Mesendoderm (in vitro differentiated cells): ENCODE measurements around the gene RASSF4.

Experiments
- DNase-seq: peaks from one replicate; pipeline ENCODE4 v3.0.0; 2013
- H2AK5ac ChIP-seq: 2 replicates; pipeline ENCODE4 v1.6.1; 2013; ENCODE audit warnings: low read length, inconsistent platforms
- H2BK120ac ChIP-seq: 2 replicates; pipeline ENCODE4 v1.6.1; 2013; ENCODE audit warnings: low read depth, mild to moderate bottlenecking, low read length, moderate library complexity, mixed read lengths
- H2BK15ac ChIP-seq: replicated peaks from 2 replicates; pipeline ENCODE4 v1.6.1; 2013; ENCODE audit warnings: low read depth, mild to moderate bottlenecking, moderate library complexity
- H2BK5ac ChIP-seq: 2 replicates; pipeline ENCODE4 v1.6.1; 2013; ENCODE audit warnings: low read length, inconsistent platforms
- H3K18ac ChIP-seq: 2 replicates; pipeline ENCODE4 v1.6.1; 2013; ENCODE audit warnings: mild to moderate bottlenecking, low read length, mixed read lengths
- H3K23ac ChIP-seq: one replicate; pipeline ENCODE4 v1.6.1; 2013; ENCODE audit warnings: low read length
- H3K27ac ChIP-seq: 2 replicates; pipeline ENCODE4 v1.5.1; 2013; ENCODE audit warnings: low read depth, mild to moderate bottlenecking, inconsistent platforms, low read length, moderate library complexity
- H3K27me3 ChIP-seq: 2 replicates; pipeline ENCODE4 v1.6.1; 2013; ENCODE audit warnings: low read length, control low read depth, mild to moderate bottlenecking, inconsistent platforms; ENCODE audit not compliant: insufficient read depth, poor library complexity
- H3K36me3 ChIP-seq: 2 replicates; pipeline ENCODE4 v1.6.1; 2013; ENCODE audit warnings: low read length, inconsistent platforms; ENCODE audit not compliant: control insufficient read depth, insufficient read depth
- H3K4ac ChIP-seq: one replicate; pipeline ENCODE4 v1.6.1; 2013; ENCODE audit warnings: low read depth, mild to moderate bottlenecking, low read length, moderate library complexity
- H3K4me1 ChIP-seq: 2 replicates; pipeline ENCODE4 v1.6.1; 2013; ENCODE audit warnings: low read depth, low read length, inconsistent platforms; ENCODE audit not compliant: control insufficient read depth
- H3K4me2 ChIP-seq: 2 replicates; pipeline ENCODE4 v1.6.1; 2013; ENCODE audit warnings: low read length
- H3K4me3 ChIP-seq: 2 replicates; pipeline ENCODE4 v1.5.1; 2013; ENCODE audit warnings: mild to moderate bottlenecking, low read length
- H3K56ac ChIP-seq: one replicate; pipeline ENCODE4 v1.6.1; 2013; ENCODE audit warnings: low read length
- H3K79me1 ChIP-seq: 2 replicates; pipeline ENCODE4 v1.6.1; 2013; ENCODE audit warnings: low read length, inconsistent platforms
- H3K79me2 ChIP-seq: 2 replicates; pipeline ENCODE4 v1.6.1; 2013; ENCODE audit warnings: mild to moderate bottlenecking, low read length; ENCODE audit not compliant: control insufficient read depth, insufficient read depth
- H3K9ac ChIP-seq: 2 replicates; pipeline ENCODE4 v1.6.1; 2013; ENCODE audit warnings: low read length, inconsistent platforms
- H4K5ac ChIP-seq: one replicate; pipeline ENCODE4 v1.6.1; 2013; ENCODE audit warnings: low read length
- H4K8ac ChIP-seq: one replicate; pipeline ENCODE4 v1.6.1; 2013; ENCODE audit warnings: low read depth, mild to moderate bottlenecking, control low read depth, low read length, moderate library complexity
- WGBS: extraction: QIAGEN DNeasy Blood & Tissue Kit; methylation state at CpG from one replicate; pipeline ENCODE4 v1.1.7; 2013; ENCODE audit warnings: low lambda C conversion rate, missing lambda C conversion rate; ENCODE audit not compliant: insufficient coverage; ENCODE audit errors: extremely low coverage; 5-methylcytosine and 5-hydroxymethylcytosine counted together

The RASSF4 gene

GRCh38 chr10:44965651-44966097, 6.1 kb downstream of the RASSF4 start:
- Histone ChIP-seq H2BK5ac (no peak overlapping the region), H3K18ac (no peak overlapping the region), H3K4ac (no peak overlapping the region), H3K79me1 (no peaks in the 10 kb centered on the region), H3K79me2 (no peaks in the 10 kb centered on the region), H2BK120ac (no peak overlapping the region), H2AK5ac (no peak overlapping the region), H3K23ac (no peak overlapping the region), H3K36me3 (no peaks in the 10 kb centered on the region), H3K4me1 (peaks cover 2% of the 10 kb centered on the region), H3K4me2 (no peak overlapping the region), H3K27ac (no peak overlapping the region), H2BK15ac (no peak overlapping the region), H3K9ac (no peak overlapping the region), H3K27me3 (no peaks in the 10 kb centered on the region), H4K8ac (no peak overlapping the region), H4K5ac (no peak overlapping the region), H3K4me3 (no peak overlapping the region), H3K56ac (no peak overlapping the region)
- no peak for DNase-seq
- WGBS, result no CpG with 5 or more reads among the region's 6 CpGs

GRCh38 chr10:44966129-44966815, 6.7 kb downstream of the RASSF4 start:
- WGBS, result no CpG with 5 or more reads among the region's 8 CpGs
- Histone ChIP-seq H3K4me3 (no peak overlapping the region), H3K4me2 (no peak overlapping the region)

GRCh38 chr10:44966816-44967509, 7.4 kb downstream of the RASSF4 start:
- Histone ChIP-seq H2BK15ac (no peak overlapping the region), H3K27ac (no peak overlapping the region), H3K18ac (no peak overlapping the region), H3K79me1 (no peaks in the 10 kb centered on the region), H3K9ac (no peak overlapping the region), H3K4me1 (peaks cover 2% of the 10 kb centered on the region), H3K4ac (no peak overlapping the region), H3K56ac (no peak overlapping the region), H3K4me3 (no peak overlapping the region), H2BK5ac (no peak overlapping the region), H3K4me2 (no peak overlapping the region), H3K27me3 (no peaks in the 10 kb centered on the region), H2AK5ac (no peak overlapping the region), H3K79me2 (no peaks in the 10 kb centered on the region), H4K5ac (no peak overlapping the region), H2BK120ac (no peak overlapping the region), H3K23ac (no peak overlapping the region), H4K8ac (no peak overlapping the region), H3K36me3 (no peaks in the 10 kb centered on the region)
- no peak for DNase-seq
- WGBS, result no CpG with 5 or more reads among the region's 8 CpGs

More at GRCh38 chr10:44966129-44966815, 6.7 kb downstream of the RASSF4 start:
- no peak for DNase-seq
- no peak overlapping the region for H3K56ac ChIP-seq
- H3K36me3 ChIP-seq, result no peaks in the 10 kb centered on the region
- H2AK5ac ChIP-seq, result no peak overlapping the region
- H3K4ac ChIP-seq, result no peak overlapping the region
- no peak overlapping the region for H4K5ac ChIP-seq
- no peak overlapping the region for H3K23ac ChIP-seq
- H3K27ac ChIP-seq, result no peak overlapping the region
- H3K18ac ChIP-seq, result no peak overlapping the region
- H2BK15ac ChIP-seq, result no peak overlapping the region
- H3K79me1 ChIP-seq, result no peaks in the 10 kb centered on the region
- no peak overlapping the region for H3K9ac ChIP-seq
- H3K79me2 ChIP-seq, result no peaks in the 10 kb centered on the region
- H2BK120ac ChIP-seq, result no peak overlapping the region
- no peak overlapping the region for H4K8ac ChIP-seq
- H3K27me3 ChIP-seq, result no peaks in the 10 kb centered on the region
- H3K4me1 ChIP-seq, result peaks cover 2% of the 10 kb centered on the region
- H2BK5ac ChIP-seq, result no peak overlapping the region

GRCh38 chr10:44967616-44968015, 8.0 kb downstream of the RASSF4 start:
- H3K4me1 ChIP-seq, result peaks cover 2% of the 10 kb centered on the region
- H2AK5ac ChIP-seq, result no peak overlapping the region
- H4K8ac ChIP-seq, result no peak overlapping the region
- H3K4me3 ChIP-seq, result no peak overlapping the region
- no peak overlapping the region for H2BK120ac ChIP-seq
- no peak overlapping the region for H3K9ac ChIP-seq
- no peak for DNase-seq
- H3K18ac ChIP-seq, result no peak overlapping the region
- no peaks in the 10 kb centered on the region for H3K36me3 ChIP-seq
- no peak overlapping the region for H2BK15ac ChIP-seq
- no peak overlapping the region for H3K23ac ChIP-seq
- no peaks in the 10 kb centered on the region for H3K27me3 ChIP-seq
- no peak overlapping the region for H3K56ac ChIP-seq
- H4K5ac ChIP-seq, result no peak overlapping the region
- H3K4me2 ChIP-seq, result no peak overlapping the region
- no peak overlapping the region for H3K4ac ChIP-seq
- no peak overlapping the region for H2BK5ac ChIP-seq
- H3K79me2 ChIP-seq, result no peaks in the 10 kb centered on the region
- no CpG with 5 or more reads among the region's 4 CpGs for WGBS
- H3K27ac ChIP-seq, result no peak overlapping the region
- no peaks in the 10 kb centered on the region for H3K79me1 ChIP-seq

- Histone ChIP-seq H2BK5ac (no peak overlapping the region), H2BK15ac (no peak overlapping the region), H2BK120ac (no peak overlapping the region), H3K4ac (no peak overlapping the region), H3K79me1 (no peaks in the 10 kb centered on the region), H3K23ac (no peak overlapping the region), H3K79me2 (no peaks in the 10 kb centered on the region), H3K18ac (no peak overlapping the region), H3K4me2 (no peak overlapping the region), H3K27ac (no peak overlapping the region), H3K56ac (no peak overlapping the region), H4K5ac (no peak overlapping the region), H3K36me3 (no peaks in the 10 kb centered on the region), H2AK5ac (no peak overlapping the region), H3K4me3 (no peak overlapping the region), H4K8ac (no peak overlapping the region), H3K9ac (no peak overlapping the region), H3K27me3 (no peaks in the 10 kb centered on the region), H3K4me1 (peaks cover 3% of the 10 kb centered on the region)
- no CpG with 5 or more reads among the region's 3 CpGs for WGBS
- no peak for DNase-seq
These were observed 8.5 kb downstream of the RASSF4 start for GRCh38 chr10:44968091-44968490.
